Testis (tissue), 2 donors: ENCODE results near the gene DTNB.

Experiments
- POLR2A ChIP-seq: fragments of 450-650 bp; IDR thresholded peaks from one replicate; pipeline ENCODE4 v1.6.1; 2017; ENCODE audit warnings: antibody characterized with exemption, mild to moderate bottlenecking, moderate library complexity
- TF ChIP-seq, protein P1 (sequence below), 3 experiments: fragments of 450-650 bp in 2 of 3; fragments of 200-600 bp in 1 of 3; sonication (generic) in 1 of 3; IDR thresholded peaks; one replicate each; pipeline ENCODE4 v1.5.1; 2016 to 2019; ENCODE audit warnings: antibody characterized with exemption in 3 of 3, mild to moderate bottlenecking in 2 of 3, moderate library complexity in 1 of 3

DNA sequence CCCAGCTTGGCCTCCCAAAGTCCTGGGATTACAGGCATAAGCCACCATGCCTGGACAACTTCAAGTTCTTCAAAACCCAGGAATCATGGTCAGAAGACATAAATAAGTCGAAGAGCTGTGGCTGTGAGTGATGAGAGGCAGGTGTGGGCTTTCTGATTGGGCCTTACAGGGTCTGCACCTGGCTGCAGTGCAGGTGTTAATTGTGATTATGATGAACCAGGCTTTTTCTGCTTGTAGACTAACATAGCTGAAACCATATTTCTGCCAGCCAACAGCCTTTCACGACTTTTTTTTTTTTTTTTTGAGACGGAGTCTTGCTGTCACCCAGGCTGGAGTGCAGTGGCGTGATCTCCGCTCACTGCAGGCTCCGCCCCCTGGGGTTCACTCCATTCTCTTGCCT is 14.9 kb upstream of the DTNB start:
- TF ChIP-seq, protein P1, sequence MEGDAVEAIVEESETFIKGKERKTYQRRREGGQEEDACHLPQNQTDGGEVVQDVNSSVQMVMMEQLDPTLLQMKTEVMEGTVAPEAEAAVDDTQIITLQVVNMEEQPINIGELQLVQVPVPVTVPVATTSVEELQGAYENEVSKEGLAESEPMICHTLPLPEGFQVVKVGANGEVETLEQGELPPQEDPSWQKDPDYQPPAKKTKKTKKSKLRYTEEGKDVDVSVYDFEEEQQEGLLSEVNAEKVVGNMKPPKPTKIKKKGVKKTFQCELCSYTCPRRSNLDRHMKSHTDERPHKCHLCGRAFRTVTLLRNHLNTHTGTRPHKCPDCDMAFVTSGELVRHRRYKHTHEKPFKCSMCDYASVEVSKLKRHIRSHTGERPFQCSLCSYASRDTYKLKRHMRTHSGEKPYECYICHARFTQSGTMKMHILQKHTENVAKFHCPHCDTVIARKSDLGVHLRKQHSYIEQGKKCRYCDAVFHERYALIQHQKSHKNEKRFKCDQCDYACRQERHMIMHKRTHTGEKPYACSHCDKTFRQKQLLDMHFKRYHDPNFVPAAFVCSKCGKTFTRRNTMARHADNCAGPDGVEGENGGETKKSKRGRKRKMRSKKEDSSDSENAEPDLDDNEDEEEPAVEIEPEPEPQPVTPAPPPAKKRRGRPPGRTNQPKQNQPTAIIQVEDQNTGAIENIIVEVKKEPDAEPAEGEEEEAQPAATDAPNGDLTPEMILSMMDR (IDR thresholded peaks at IDR 0.05), result no peak
- TF ChIP-seq POLR2A, result no peak
